ENCODE measurements around the gene RNF207. TPM values are rescaled to one million over a fixed set of nuclear protein-coding genes. Genes with fewer than 3 reads are reported as not detected.

Gene RNF207
- total RNA-seq, 1 experiment from 2014 or later, result 95.4 TPM

- TF ChIP-seq EZH2 (IDR thresholded peaks at IDR 0.05; ENCODE audit: low read length, unreplicated experiment) (no peak), EZH2phosphoT487 (IDR thresholded peaks at IDR 0.05; ENCODE audit: borderline replicate concordance, low read length) (no peak), CTCF (conservative IDR thresholded peaks at IDR 0.05; ENCODE audit: low read depth, low read length) (no peak)
- Histone ChIP-seq H3K9me3 (ENCODE audit: low read length) (no peaks in the 10 kb centered on the region), H3K4me3 (ENCODE audit: low read length) (no peak overlapping the region), H3K9me2 (replicated peaks; ENCODE audit: low read length) (no peaks in the 10 kb centered on the region), H3K36me3 (ENCODE audit: low read depth, low read length) (no peaks in the 10 kb centered on the region), H3F3A (ENCODE audit: low read length, unreplicated experiment) (no peaks in the 10 kb centered on the region), H2AFZ (ENCODE audit: low read length) (no peak overlapping the region), H3K27ac (ENCODE audit: low read length) (no peak overlapping the region), H4K20me1 (ENCODE audit: low read length) (no peaks in the 10 kb centered on the region), H3K4me2 (ENCODE audit: low read length) (no peak overlapping the region), H3K27me3 (ENCODE audit: low read length) (no peaks in the 10 kb centered on the region), H3K4me1 (ENCODE audit: insufficient read depth, low read length) (no peaks in the 10 kb centered on the region), H3K9ac (ENCODE audit: low read length) (no peak overlapping the region), H3K79me2 (ENCODE audit: low read length) (no peaks in the 10 kb centered on the region)
- ChIA-PET POLR2A (ENCODE audit: unreplicated experiment) (no interaction called here), CTCF (no interaction called here)
- DNase-seq, result no peak
- ATAC-seq, result no peak
- intact Hi-C loops (cut with micrococcal nuclease), result no loop called here
- BruUV-seq (replicated peaks), result no TSS peak
These were observed 39.1 kb upstream of the RNF207 start for GRCh38 chr1:6166655-6167390.

GRCh38 chr1:6167391-6168303 is 38.3 kb upstream of the RNF207 start:
- Histone ChIP-seq H3K36me3 (ENCODE audit: low read depth, low read length) (no peaks in the 10 kb centered on the region), H2AFZ (ENCODE audit: low read length) (no peak overlapping the region), H3K9me3 (ENCODE audit: low read length) (no peaks in the 10 kb centered on the region), H3K27me3 (ENCODE audit: low read length) (no peaks in the 10 kb centered on the region), H3K27ac (ENCODE audit: low read length) (no peak overlapping the region), H3K4me1 (ENCODE audit: insufficient read depth, low read length) (peaks cover 5% of the 10 kb centered on the region), H3K9ac (ENCODE audit: low read length) (no peak overlapping the region), H3F3A (ENCODE audit: low read length, unreplicated experiment) (no peaks in the 10 kb centered on the region), H3K79me2 (ENCODE audit: low read length) (no peaks in the 10 kb centered on the region), H3K4me3 (ENCODE audit: low read length) (no peak overlapping the region), H4K20me1 (ENCODE audit: low read length) (no peaks in the 10 kb centered on the region), H3K4me2 (ENCODE audit: low read length) (no peak overlapping the region), H3K9me2 (replicated peaks; ENCODE audit: low read length) (no peaks in the 10 kb centered on the region)
- ATAC-seq (no peak), DNase-seq (no peak)
- no peak for TF ChIP-seq EZH2phosphoT487 (IDR thresholded peaks at IDR 0.05; ENCODE audit: borderline replicate concordance, low read length)
- ChIA-PET CTCF (interaction anchor here (1.0 kb wide), 1 partner anchor 37 kb away, joined by 3 read pairs; no protein-coding TSS in a partner anchor), POLR2A (ENCODE audit: unreplicated experiment) (no interaction called here)
- intact Hi-C loops (cut with micrococcal nuclease), result no loop called here
- no TSS peak for BruUV-seq (replicated peaks)

- H3F3A ChIP-seq (ENCODE audit: low read length, unreplicated experiment), result no peaks in the 10 kb centered on the region
- no peak for DNase-seq
- no peaks in the 10 kb centered on the region for H3K79me2 ChIP-seq (ENCODE audit: low read length)
- no peaks in the 10 kb centered on the region for H3K36me3 ChIP-seq (ENCODE audit: low read depth, low read length)
- H3K4me3 ChIP-seq (ENCODE audit: low read length), result no peak overlapping the region
- ChIA-PET CTCF (no interaction called here), POLR2A (ENCODE audit: unreplicated experiment) (no interaction called here)
- no peaks in the 10 kb centered on the region for H3K27me3 ChIP-seq (ENCODE audit: low read length)
- H3K27ac ChIP-seq (ENCODE audit: low read length), result no peak overlapping the region
- peaks cover 6% of the 10 kb centered on the region for H3K4me1 ChIP-seq (ENCODE audit: insufficient read depth, low read length)
- H3K4me2 ChIP-seq (ENCODE audit: low read length), result no peak overlapping the region
- no peaks in the 10 kb centered on the region for H3K9me3 ChIP-seq (ENCODE audit: low read length)
- H3K9ac ChIP-seq (ENCODE audit: low read length), result no peak overlapping the region
- H3K9me2 ChIP-seq (replicated peaks; ENCODE audit: low read length), result no peaks in the 10 kb centered on the region
- H2AFZ ChIP-seq (ENCODE audit: low read length), result no peak overlapping the region
- no peaks in the 10 kb centered on the region for H4K20me1 ChIP-seq (ENCODE audit: low read length)
- no peak for TF ChIP-seq CTCF (conservative IDR thresholded peaks at IDR 0.05; ENCODE audit: low read depth, low read length)
- no peak for TF ChIP-seq EZH2 (IDR thresholded peaks at IDR 0.05; ENCODE audit: low read length, unreplicated experiment)
- no peak for TF ChIP-seq EZH2phosphoT487 (IDR thresholded peaks at IDR 0.05; ENCODE audit: borderline replicate concordance, low read length)
- ATAC-seq, result no peak
- intact Hi-C loops (cut with micrococcal nuclease), result no loop called here
- no TSS peak for BruUV-seq (replicated peaks)
These were observed 36.9 kb upstream of the RNF207 start for GRCh38 chr1:6168947-6169586.

All from PC-3 (cell line).